Measurements from ENCODE around the gene C15orf61.

Gene C15orf61

DNA sequence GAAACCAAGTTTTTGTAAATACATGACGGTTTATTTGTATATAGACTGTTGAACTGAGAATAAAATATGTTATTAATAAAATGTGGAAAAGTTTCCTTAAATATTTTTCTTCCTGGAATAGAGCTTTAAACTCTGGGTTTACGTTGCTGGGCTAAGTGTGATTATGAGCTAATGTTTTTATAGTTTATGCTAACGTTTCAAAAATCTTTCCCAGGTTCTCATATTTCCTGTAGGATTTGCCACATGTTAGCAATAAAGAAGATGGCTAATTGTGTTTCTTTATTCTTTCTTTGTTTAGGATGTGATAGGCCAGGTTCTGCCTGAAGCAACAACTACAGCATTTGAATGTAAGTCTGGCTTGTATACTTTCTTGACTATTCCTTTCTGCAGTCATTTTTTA, 28.8 kb downstream of the C15orf61 start:
- no peak for DNase-seq (ENCODE audit: low spot score)

DNA sequence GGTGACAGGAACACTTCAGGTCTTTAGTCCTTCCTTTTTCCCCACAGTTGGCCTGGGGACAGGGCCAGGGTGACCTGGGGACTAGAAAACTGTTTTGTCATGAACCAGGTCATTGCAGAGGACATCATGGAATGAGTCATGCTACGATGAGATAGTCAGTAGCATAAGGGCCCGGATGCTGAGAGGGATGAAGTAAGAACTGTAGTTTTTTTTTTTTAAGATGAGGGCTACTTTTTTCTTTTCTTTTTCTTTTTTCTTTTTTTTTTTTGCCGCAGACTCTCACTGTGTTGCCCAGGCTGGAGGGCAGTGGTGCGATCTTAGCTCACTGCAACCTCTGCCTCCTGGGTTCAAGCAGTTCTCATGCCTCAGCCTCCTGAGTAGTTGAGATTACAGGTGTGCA, 29.6 kb downstream of the C15orf61 start:
- peak; percentile 39 for DNase-seq (ENCODE audit: low spot score)

DNA sequence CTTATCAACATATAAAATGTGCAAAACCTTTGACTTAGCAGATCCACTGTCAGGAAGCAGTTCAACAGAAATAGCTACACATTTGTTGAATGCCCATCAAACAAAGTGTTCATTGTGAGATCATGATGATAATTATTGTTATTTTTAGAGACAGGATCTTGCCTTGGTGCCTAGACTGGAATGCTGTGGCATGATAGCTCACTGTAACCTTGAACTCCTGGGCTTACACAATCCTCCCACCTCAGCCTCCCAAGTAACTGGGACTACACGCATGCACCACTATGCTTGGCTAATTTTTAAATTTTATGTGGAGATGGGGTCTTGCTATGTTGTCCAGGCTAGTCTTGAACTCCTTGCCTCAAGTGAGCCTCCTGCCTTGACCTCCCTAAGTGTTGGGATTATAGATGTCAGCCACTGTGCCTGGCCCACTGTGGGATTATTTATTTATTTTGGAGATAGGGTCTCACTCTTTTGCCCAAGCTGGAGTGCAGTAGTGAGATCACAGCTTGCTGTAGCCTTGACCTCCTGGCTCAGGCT, 30.3 kb downstream of the C15orf61 start:
- DNase-seq (ENCODE audit: low spot score) = no peak

DNA sequence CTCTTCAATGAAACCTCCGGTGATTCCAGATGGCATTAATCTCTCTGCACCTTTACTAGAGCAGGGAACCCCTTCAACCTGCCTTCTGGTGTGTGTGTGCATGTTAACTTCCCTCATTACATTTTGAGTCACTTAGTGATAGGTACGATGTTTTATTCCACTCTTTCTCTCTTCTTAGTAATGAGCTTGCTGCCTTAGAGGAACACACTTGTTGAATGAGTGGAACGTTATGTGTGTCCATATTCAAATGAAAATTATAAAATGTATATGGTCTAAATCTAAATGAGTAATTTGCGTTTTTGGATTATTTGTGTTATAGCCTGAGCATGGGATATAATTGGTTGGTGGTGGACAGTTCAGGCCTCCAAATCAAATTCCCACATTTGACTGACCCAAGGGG, 33.6 kb downstream of the C15orf61 start:
- no peak for DNase-seq (ENCODE audit: low spot score)

DNA sequence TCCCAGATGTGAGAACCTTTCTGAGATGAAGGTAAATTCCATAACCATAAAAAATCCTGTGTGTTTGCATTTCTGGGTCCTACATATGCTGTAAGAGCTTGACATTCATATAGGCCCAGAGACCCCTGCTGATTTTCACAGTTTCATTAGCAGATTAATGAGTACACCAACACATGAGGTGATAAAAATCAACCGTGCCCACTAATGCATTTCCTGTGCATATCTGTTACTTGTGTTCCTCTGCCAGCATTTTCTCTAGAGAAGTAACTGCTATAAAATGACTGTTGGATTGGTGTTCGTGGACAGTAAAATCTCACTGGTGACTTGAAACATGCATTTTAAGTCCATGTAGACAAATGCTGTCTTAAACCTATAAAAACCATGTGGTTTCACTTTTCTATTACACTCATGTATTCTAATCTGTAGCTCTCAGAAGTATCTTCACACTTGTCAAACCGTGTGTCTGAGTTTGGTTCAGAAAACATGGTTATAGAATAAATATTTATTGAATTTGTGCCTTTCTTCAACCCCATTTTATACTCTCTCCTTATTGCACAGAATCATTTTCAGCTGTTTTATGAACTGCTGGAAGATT, 36.1 kb downstream of the C15orf61 start:
- DNase-seq (ENCODE audit: low spot score) = no peak

DNA sequence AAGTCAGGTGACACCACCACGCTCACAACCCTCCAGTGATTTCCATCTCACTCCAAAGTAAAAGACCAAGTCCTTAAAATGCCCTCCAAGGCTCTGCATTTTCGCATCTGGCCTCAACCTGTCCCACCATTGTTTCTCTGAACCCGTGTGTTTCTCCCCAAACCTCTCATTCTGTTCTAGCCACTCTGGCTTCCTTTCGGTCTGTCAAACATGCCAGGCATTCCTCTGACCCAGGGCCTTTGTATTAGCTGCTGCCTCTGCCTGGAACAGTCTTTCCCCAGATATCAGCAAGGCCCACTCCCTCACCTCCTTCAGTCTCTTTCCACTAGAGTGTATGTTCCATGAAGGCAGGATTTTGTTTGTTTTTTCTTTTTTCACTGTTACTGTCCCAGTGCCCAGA, 37.6 kb downstream of the C15orf61 start:
- DNase-seq (ENCODE audit: low spot score) = no peak

DNA sequence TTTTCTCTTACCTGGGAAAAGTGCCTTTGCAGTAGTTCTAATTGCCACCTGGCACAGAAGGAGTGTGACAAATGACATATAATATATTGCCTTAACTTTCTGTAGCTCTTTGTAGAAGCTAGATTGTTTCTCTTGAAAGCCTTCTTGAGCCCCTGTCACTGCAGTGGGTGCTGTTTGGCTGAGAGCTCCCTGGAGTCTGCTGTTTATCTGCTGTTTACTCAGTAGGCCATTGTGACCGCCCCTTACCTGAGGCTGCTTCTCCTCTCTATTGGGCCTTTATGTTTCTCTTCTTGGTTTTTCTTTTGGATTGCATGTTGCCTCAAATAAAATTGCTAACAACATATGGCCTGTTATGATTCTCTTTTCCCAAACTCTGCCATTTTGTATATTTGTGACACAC, 38.2 kb downstream of the C15orf61 start:
- no peak for DNase-seq (ENCODE audit: low spot score)

DNA sequence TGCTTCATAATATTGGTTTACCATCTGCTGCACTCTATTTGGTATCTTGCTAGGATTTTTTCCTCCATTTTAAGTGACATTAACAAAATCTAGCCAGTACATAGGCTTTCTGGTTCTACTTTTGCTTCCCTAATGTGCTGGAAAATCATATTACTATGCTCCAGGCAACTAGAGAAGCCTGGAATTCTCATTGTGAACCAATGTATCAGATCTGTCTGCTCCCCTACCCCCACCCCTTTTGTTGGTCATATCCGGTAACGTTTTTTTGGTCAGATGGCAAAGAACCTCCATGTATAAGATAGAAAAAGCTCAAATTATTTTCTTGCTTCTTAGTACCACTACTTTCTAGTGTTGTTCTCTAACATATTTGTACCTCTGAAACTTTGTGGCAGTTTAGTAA, 38.6 kb downstream of the C15orf61 start:
- DNase-seq (ENCODE audit: low spot score) = no peak

- no peak for DNase-seq (ENCODE audit: low spot score)
Measured at GRCh38 chr15:67560320-67560719, 39.4 kb downstream of the C15orf61 start.

DNA sequence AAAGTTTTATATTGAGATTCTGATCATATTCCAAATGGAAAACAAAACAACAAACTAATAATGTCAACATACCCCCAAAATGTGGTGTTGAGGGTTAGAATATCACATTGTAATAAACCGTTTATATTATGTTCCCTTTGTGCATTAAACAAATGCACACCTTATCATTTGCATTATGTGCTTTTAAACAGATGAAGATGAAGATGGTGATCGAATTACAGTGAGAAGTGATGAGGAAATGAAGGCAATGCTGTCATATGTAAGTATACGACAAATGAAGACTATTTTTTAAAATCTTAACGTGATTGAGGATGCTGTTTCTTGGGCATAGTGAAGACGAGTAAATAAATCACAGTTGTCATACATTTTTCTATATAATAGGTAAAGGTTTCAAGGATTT, 42.2 kb downstream of the C15orf61 start:
- DNase-seq (ENCODE audit: low spot score) = no peak

GRCh38 chr15:67564021-67564967, 43.4 kb downstream of the C15orf61 start:
- DNase-seq (ENCODE audit: low spot score) = no peak

DNA sequence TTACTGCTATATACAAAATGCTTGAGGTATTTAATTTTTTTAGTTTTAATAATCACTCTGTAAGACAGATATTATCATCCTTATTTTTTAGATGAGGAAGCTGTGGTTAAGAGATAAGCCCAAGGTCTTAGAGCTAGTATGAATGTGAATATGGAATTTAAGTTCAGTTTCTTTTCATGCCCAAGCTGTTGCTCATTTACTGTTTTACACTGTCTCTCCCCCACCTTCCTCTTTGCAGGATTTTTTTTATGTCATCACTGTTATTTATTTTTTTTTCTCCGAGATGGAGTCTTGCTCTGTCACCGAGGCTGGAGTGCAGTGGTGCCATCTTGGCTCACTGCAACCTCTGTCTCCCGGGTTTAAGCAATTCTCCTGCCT, 44.0 kb downstream of the C15orf61 start:
- no peak for DNase-seq (ENCODE audit: low spot score)

- DNase-seq (ENCODE audit: low spot score) = no peak
Measured at GRCh38 chr15:67569668-67570067, 48.7 kb downstream of the C15orf61 start.

DNA sequence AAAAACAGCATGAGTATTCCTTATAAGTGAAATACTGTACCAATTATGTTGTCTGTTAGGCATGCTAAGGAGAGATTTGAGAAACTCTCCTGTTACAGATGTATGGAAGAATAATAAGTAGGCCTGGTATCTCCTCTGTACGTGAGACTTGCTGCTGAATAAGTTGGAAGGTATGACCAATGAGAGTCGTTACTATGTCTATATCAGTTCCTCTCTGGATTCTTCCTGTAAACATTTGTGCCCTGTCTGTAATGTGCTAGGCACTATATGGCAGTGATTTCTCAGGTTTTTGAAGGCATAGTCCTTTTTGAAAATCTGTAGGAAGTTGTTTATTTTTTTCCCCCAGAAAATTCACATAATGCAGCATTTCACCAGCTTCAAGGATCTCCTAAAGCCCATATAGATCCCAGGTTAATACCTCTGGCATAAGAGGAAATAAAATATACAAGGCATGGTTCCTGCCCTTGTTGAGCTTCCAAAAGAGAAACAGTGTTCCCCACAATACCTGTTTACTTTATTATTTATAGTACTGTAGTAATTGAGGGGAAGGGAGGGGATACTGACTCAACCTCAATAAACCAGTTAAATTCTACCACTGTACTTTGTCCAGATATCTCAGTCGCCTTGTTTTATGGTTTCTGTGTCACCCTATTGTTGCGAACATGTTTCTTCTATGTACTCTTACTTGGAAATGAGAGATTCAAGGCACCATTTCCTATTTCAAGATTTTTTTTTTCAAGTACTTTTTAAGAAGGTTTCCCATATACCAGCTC, 50.1 kb downstream of the C15orf61 start:
- DNase-seq (ENCODE audit: low spot score) = no peak

DNA sequence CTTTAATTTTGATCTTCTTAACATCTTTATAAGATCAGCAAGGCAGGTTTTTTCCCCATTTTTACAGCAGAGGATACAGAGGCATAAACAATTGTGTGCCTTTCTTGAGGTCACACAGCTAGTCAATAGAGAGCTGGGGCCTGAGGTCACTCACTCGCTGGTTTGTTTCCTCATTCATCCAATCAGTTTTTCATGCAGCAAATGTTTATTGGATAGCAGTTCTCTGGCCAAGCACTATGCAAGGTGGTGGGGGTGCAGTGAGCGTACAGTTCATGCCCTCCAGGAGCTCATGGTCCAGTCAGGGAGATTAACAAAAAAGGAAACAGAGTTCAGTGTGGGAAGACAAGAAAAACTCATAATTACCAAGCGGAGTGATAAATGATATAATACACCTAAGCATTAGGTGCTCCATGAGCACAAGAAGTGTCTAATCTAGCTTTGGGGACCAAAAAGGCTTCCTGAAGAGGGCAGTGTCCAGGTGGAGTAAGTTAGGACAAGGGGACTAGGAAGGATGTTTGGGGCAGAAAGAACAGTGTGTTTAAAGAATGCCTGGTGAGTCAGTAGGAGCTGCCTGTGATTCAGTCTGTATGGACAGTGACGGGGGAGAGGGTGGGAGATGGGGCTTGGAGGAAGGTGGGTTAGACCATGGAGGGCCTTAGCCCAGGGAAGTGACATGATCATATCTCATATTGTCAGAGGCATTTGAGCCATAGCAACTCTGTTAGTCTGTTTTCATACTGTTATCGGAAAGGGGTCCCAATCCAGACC, 50.9 kb downstream of the C15orf61 start:
- no peak for DNase-seq (ENCODE audit: low spot score)

- DNase-seq (ENCODE audit: low spot score) = no peak
Measured at GRCh38 chr15:67573194-67573593, 52.3 kb downstream of the C15orf61 start.

GRCh38 chr15:67575039-67575502, 54.1 kb downstream of the C15orf61 start:
- peak; percentile 9 for DNase-seq (ENCODE audit: low spot score)

DNA sequence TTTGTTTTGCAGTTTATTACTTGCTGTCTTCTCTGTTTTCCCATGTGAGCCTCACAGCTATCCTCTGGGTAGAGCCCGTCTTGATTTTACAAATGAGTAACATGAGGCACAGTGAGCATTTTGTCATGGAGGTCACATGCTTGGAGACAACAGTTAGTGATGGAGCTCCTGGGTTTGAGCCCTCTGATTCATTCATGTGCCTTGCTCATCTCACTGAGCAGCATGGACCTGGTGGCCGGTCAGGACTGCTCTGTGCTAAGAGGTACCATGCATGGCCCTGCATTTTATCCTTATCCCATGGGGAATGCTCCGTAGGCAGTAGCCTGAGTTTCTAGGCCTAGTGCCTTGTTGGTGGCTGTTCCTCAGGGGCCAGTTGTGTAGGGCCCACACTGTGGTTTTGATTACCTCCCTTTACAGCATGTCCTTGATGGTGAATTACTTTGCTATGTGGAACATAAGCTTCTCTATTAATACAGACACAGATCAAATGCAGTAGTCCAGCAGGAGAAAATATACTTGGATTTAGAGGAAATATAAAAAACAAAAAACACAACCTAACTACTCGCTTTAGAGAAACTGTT, 57.2 kb downstream of the C15orf61 start:
- DNase-seq (ENCODE audit: low spot score) = peak; percentile 11

GRCh38 chr15:67579164-67579563, 58.2 kb downstream of the C15orf61 start:
- no peak for DNase-seq (ENCODE audit: low spot score)
